PC-9 (cell line): ENCODE results near the gene SAG. TPM values are rescaled to one million over a fixed set of nuclear protein-coding genes. Genes with fewer than 3 reads are reported as not detected.

ENCODE experiments used
- BruUV-seq: library from RNA; stranded (reverse); fragments of 400-500 nt; replicated peaks from 2 replicates; lab custom pipeline; 2021; lab: Mats Ljungman, UMichigan
- CTCF ChIA-PET: fragments of 300-600 bp; sonication (Branson Sonifier 250); formaldehyde crosslinking; loops from one replicate; lab custom pipeline; 2022; ENCODE audit warnings: antibody characterized with exemption; lab: Charles Lee
- POLR2A ChIA-PET: fragments of 300-600 bp; sonication (Branson Sonifier 250); formaldehyde crosslinking; loops from one replicate; lab custom pipeline; 2022; ENCODE audit warnings: antibody characterized with exemption; ENCODE audit not compliant: unreplicated experiment; lab: Charles Lee
- DNase-seq, 2 experiments: peaks; one replicate each; pipeline versions ENCODE4 v3.0.0 to v3.0.0-alpha.2; 2015 to 2022; ENCODE audit warnings: mixed read lengths in 1 of 2
- H2AFZ ChIP-seq: fragments of 200-600 bp; sonication (generic); 2 replicates; pipeline ENCODE4 v1.8.1; 2017; ENCODE audit warnings: antibody characterized with exemption
- H3F3A ChIP-seq: fragments of 200-600 bp; sonication (generic); 2 replicates; pipeline ENCODE4 v1.8.1; 2017; ENCODE audit warnings: antibody characterized with exemption, mild to moderate bottlenecking, low read depth; ENCODE audit not compliant: insufficient read depth
- H3K27ac ChIP-seq: fragments of 200-600 bp; sonication (generic); 2 replicates; pipeline ENCODE4 v1.6.1; 2016; ENCODE audit warnings: mixed run types
- H3K27me3 ChIP-seq: fragments of 200-600 bp; sonication (generic); 2 replicates; pipeline ENCODE4 v1.6.1; 2016; ENCODE audit warnings: low read depth, mixed run types; ENCODE audit not compliant: insufficient read depth
- H3K36me3 ChIP-seq: fragments of 200-600 bp; sonication (generic); 2 replicates; pipeline ENCODE4 v1.6.1; 2016; ENCODE audit warnings: low read depth, mixed run types
- H3K4me1 ChIP-seq: fragments of 200-600 bp; sonication (generic); replicated peaks from 2 replicates; pipeline ENCODE4 v1.6.1; 2016; ENCODE audit warnings: mixed run types; ENCODE audit not compliant: insufficient read depth
- H3K4me2 ChIP-seq: fragments of 200-600 bp; sonication (generic); 2 replicates; pipeline ENCODE4 v1.6.1; 2017; ENCODE audit warnings: mixed run types
- H3K4me3 ChIP-seq: fragments of 200-600 bp; sonication (generic); 2 replicates; pipeline ENCODE4 v1.6.1; 2016; ENCODE audit warnings: mixed run types
- H3K79me2 ChIP-seq: fragments of 200-600 bp; sonication (generic); 2 replicates; pipeline ENCODE4 v1.6.1; 2017; ENCODE audit warnings: low read depth, mixed run types
- H3K9me2 ChIP-seq: fragments of 200-600 bp; sonication (generic); 2 replicates; pipeline ENCODE4 v1.8.1; 2017; ENCODE audit warnings: mild to moderate bottlenecking; ENCODE audit not compliant: insufficient read depth
- H3K9me3 ChIP-seq: fragments of 200-600 bp; sonication (generic); 2 replicates; pipeline ENCODE4 v1.8.1; 2016; ENCODE audit warnings: low read depth; ENCODE audit not compliant: insufficient read depth
- H4K20me1 ChIP-seq: fragments of 200-600 bp; sonication (generic); 2 replicates; pipeline ENCODE4 v1.8.1; 2017; ENCODE audit not compliant: insufficient read depth
- CTCF ChIP-seq: fragments of 200-600 bp; sonication (generic); conservative IDR thresholded peaks from 2 replicates; pipeline ENCODE4 v1.6.1; 2017; ENCODE audit warnings: mixed run types, antibody characterized with exemption, mild to moderate bottlenecking, moderate library complexity
- EZH2 ChIP-seq: fragments of 200-600 bp; sonication (generic); IDR thresholded peaks from 2 replicates; pipeline ENCODE4 v1.8.0; 2017; ENCODE audit warnings: antibody characterized with exemption, low read depth
- intact Hi-C: fragments of 100-400 bp; cut with micrococcal nuclease; formaldehyde crosslinking; loops from one replicate; pipeline ENCODE4 v1.10.0; 2022; ENCODE audit not compliant: unreplicated experiment
- total RNA-seq: library from RNA; stranded (reverse); gene quantifications from 2 replicates; pipeline ENCODE4 v1.2.3, GENCODE V29; 2021

The SAG gene
- total RNA-seq, 1 experiment from 2014 or later = not detected

GRCh38 chr2:233386382-233387041, 78.9 kb downstream of the SAG start:
- ChIA-PET POLR2A (interaction anchor here (0.6 kb wide), 1 partner anchor 415 kb away, joined by 3 read pairs; no protein-coding TSS in a partner anchor), CTCF (no interaction called here)
- H3F3A ChIP-seq = peaks cover 18% of the 10 kb centered on the region
- no peaks in the 10 kb centered on the region for H3K9me2 ChIP-seq
- no TSS peak for BruUV-seq
- no peak overlapping the region for H3K4me3 ChIP-seq
- H3K27me3 ChIP-seq = no peaks in the 10 kb centered on the region
- H4K20me1 ChIP-seq = peaks cover 38% of the 10 kb centered on the region
- H3K4me1 ChIP-seq = peaks cover 39% of the 10 kb centered on the region
- TF ChIP-seq CTCF (no peak), EZH2 (no peak)
- no peak for DNase-seq
- intact Hi-C loops = no loop called here
- H3K4me2 ChIP-seq = no peak overlapping the region
- H3K36me3 ChIP-seq = peaks cover 13% of the 10 kb centered on the region; the same call in 1 of the 2 replicates
- H3K79me2 ChIP-seq = peaks cover 69% of the 10 kb centered on the region
- H3K27ac ChIP-seq = no peak overlapping the region
- H2AFZ ChIP-seq = no peak overlapping the region
- no peaks in the 10 kb centered on the region for H3K9me3 ChIP-seq

GRCh38 chr2:233387225-233387624, 79.6 kb downstream of the SAG start:
- peaks cover 19% of the 10 kb centered on the region for H3K36me3 ChIP-seq
- POLR2A ChIA-PET = interaction anchor here (0.6 kb wide), 1 partner anchor 415 kb away, joined by 3 read pairs; no protein-coding TSS in a partner anchor
- peaks cover 62% of the 10 kb centered on the region for H3K79me2 ChIP-seq
- CTCF ChIA-PET = no interaction called here
- peak in 1 of 2 experiments; percentile 15 for DNase-seq
- H3K9me3 ChIP-seq = no peaks in the 10 kb centered on the region
- H3K27ac ChIP-seq = no peak overlapping the region
- H3K4me1 ChIP-seq = peaks cover 32% of the 10 kb centered on the region
- H3K9me2 ChIP-seq = no peaks in the 10 kb centered on the region
- H2AFZ ChIP-seq = no peak overlapping the region
- peaks cover 38% of the 10 kb centered on the region for H4K20me1 ChIP-seq
- H3F3A ChIP-seq = peaks cover 13% of the 10 kb centered on the region; the same call in 1 of the 2 replicates
- intact Hi-C loops = no loop called here
- BruUV-seq = no TSS peak
- no peaks in the 10 kb centered on the region for H3K27me3 ChIP-seq
- no peak for TF ChIP-seq EZH2
- H3K4me2 ChIP-seq = no peak overlapping the region
- no peak overlapping the region for H3K4me3 ChIP-seq

GRCh38 chr2:233387667-233388528, 80.3 kb downstream of the SAG start:
- Histone ChIP-seq H2AFZ (no peak overlapping the region), H3K4me2 (no peak overlapping the region)
- no TSS peak for BruUV-seq

More at GRCh38 chr2:233387667-233388528, 80.3 kb downstream of the SAG start:
- no peak overlapping the region for H3K4me3 ChIP-seq
- H3K79me2 ChIP-seq = peaks cover 55% of the 10 kb centered on the region
- H3K4me1 ChIP-seq = peaks cover 27% of the 10 kb centered on the region
- TF ChIP-seq CTCF (no peak), EZH2 (no peak)
- intact Hi-C loops = no loop called here
- H3K9me3 ChIP-seq = no peaks in the 10 kb centered on the region
- no peaks in the 10 kb centered on the region for H3K27me3 ChIP-seq
- peaks cover 32% of the 10 kb centered on the region for H4K20me1 ChIP-seq
- ChIA-PET CTCF (no interaction called here), POLR2A (interaction anchor here (0.6 kb wide), 1 partner anchor 60 kb away, joined by 4 read pairs; no protein-coding TSS in a partner anchor)
- peaks cover 19% of the 10 kb centered on the region for H3K36me3 ChIP-seq
- H3K9me2 ChIP-seq = no peaks in the 10 kb centered on the region
- DNase-seq = peak in 1 of 2 experiments; percentile 31
- peaks cover 13% of the 10 kb centered on the region; the same call in 1 of the 2 replicates for H3F3A ChIP-seq
- no peak overlapping the region for H3K27ac ChIP-seq
